ENCODE data around the gene LGR6.

- no peak for TF ChIP-seq POLR2A (IDR thresholded peaks at IDR 0.05)
- no peak for TF ChIP-seq CTCF (IDR thresholded peaks at IDR 0.05)
Observed at GRCh38 chr1:202279806-202280205, 86.2 kb downstream of the LGR6 start.

Data from Peyer's patch (tissue), 4 donors.